IPS-20b (cell line): Measurements from ENCODE around the gene KIAA1755.
"Not testable (repeated sequence)": the region's sequence is repeated elsewhere in the genome, so short reads cannot be mapped to it uniquely, and the experiment has no call there.

Source experiments
- H3K27ac ChIP-seq: one replicate; pipeline ENCODE4 v1.5.1; 2013; ENCODE audit warnings: low read length
- H3K27me3 ChIP-seq: 2 replicates; pipeline ENCODE4 v1.6.1; 2013; ENCODE audit warnings: mild to moderate bottlenecking, low read length, inconsistent platforms; ENCODE audit not compliant: insufficient read depth
- H3K36me3 ChIP-seq: 2 replicates; pipeline ENCODE4 v1.6.1; 2013; ENCODE audit warnings: low read depth, mild to moderate bottlenecking, inconsistent platforms, low read length, moderate library complexity; ENCODE audit not compliant: insufficient read depth
- H3K4me1 ChIP-seq: 2 replicates; pipeline ENCODE4 v1.6.1; 2013; ENCODE audit warnings: mild to moderate bottlenecking, control low read depth, inconsistent platforms, low read length, moderate library complexity; ENCODE audit not compliant: insufficient read depth
- H3K4me3 ChIP-seq: 2 replicates; pipeline ENCODE4 v1.5.1; 2013; ENCODE audit warnings: mild to moderate bottlenecking, low read length, inconsistent platforms
- H3K9ac ChIP-seq: 2 replicates; pipeline ENCODE4 v1.6.1; 2013; ENCODE audit warnings: low read depth, mild to moderate bottlenecking, inconsistent platforms, low read length, moderate library complexity
- H3K9me3 ChIP-seq: 2 replicates; pipeline ENCODE4 v1.6.1; 2013; ENCODE audit warnings: mild to moderate bottlenecking, low read depth, low read length, inconsistent platforms; ENCODE audit not compliant: insufficient read depth

The KIAA1755 gene

DNA sequence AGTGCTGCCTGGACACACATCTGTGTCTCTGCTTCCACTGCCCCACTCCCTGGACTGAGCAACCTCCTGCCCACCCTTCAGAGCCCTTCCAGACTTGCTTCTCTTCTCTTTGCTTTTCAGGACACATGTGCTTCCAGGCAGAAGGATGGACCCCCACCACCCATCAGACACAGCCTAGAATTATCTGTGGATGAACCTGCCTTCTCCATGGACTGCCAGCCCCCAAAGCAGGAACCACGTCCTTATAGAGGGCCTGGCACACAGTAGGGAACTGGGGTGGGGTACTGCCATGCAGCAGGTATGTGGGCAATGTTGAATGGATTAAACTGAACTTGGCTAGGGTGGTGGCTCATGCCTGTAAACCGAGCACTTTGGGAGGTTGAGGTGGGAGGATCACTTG lies 3.6 kb downstream of the KIAA1755 start:
- Histone ChIP-seq H3K4me1 (peaks cover 7% of the 10 kb centered on the region; the same call in 1 of the 2 replicates), H3K36me3 (no peaks in the 10 kb centered on the region), H3K4me3 (no peak overlapping the region), H3K9me3 (no peaks in the 10 kb centered on the region), H3K27me3 (peaks cover 29% of the 10 kb centered on the region), H3K27ac (no peak overlapping the region), H3K9ac (no peak overlapping the region)

- Histone ChIP-seq H3K9ac (no peak overlapping the region), H3K27me3 (peaks cover 23% of the 10 kb centered on the region), H3K27ac (no peak overlapping the region), H3K4me3 (no peak overlapping the region), H3K9me3 (no peaks in the 10 kb centered on the region), H3K4me1 (peaks cover 7% of the 10 kb centered on the region; the same call in 1 of the 2 replicates), H3K36me3 (no peaks in the 10 kb centered on the region)
These were observed 4.5 kb downstream of the KIAA1755 start for GRCh38 chr20:38256021-38256420.

GRCh38 chr20:38255393-38255792 lies 5.1 kb downstream of the KIAA1755 start:
- Histone ChIP-seq H3K36me3 (no peaks in the 10 kb centered on the region), H3K9ac (no peak overlapping the region), H3K4me1 (peaks cover 7% of the 10 kb centered on the region; the same call in 1 of the 2 replicates), H3K9me3 (no peaks in the 10 kb centered on the region), H3K4me3 (no peak overlapping the region), H3K27me3 (peaks cover 19% of the 10 kb centered on the region), H3K27ac (no peak overlapping the region)

GRCh38 chr20:38254621-38255020 lies 5.9 kb downstream of the KIAA1755 start:
- not testable (repeated sequence) for H3K9ac ChIP-seq, H3K4me3 ChIP-seq, H3K36me3 ChIP-seq, H3K4me1 ChIP-seq, H3K9me3 ChIP-seq, H3K27ac ChIP-seq
- peaks cover 11% of the 10 kb centered on the region for H3K27me3 ChIP-seq

- H3K27me3 ChIP-seq = peaks cover under 1% of the 10 kb centered on the region
- H3K27ac ChIP-seq = no peak overlapping the region
- H3K9me3 ChIP-seq = no peaks in the 10 kb centered on the region
- no peak overlapping the region for H3K4me3 ChIP-seq
- peaks cover 4% of the 10 kb centered on the region; the same call in 1 of the 2 replicates for H3K4me1 ChIP-seq
- no peaks in the 10 kb centered on the region for H3K36me3 ChIP-seq
- H3K9ac ChIP-seq = no peak overlapping the region
These were observed 7.0 kb downstream of the KIAA1755 start for GRCh38 chr20:38253571-38253970.

DNA sequence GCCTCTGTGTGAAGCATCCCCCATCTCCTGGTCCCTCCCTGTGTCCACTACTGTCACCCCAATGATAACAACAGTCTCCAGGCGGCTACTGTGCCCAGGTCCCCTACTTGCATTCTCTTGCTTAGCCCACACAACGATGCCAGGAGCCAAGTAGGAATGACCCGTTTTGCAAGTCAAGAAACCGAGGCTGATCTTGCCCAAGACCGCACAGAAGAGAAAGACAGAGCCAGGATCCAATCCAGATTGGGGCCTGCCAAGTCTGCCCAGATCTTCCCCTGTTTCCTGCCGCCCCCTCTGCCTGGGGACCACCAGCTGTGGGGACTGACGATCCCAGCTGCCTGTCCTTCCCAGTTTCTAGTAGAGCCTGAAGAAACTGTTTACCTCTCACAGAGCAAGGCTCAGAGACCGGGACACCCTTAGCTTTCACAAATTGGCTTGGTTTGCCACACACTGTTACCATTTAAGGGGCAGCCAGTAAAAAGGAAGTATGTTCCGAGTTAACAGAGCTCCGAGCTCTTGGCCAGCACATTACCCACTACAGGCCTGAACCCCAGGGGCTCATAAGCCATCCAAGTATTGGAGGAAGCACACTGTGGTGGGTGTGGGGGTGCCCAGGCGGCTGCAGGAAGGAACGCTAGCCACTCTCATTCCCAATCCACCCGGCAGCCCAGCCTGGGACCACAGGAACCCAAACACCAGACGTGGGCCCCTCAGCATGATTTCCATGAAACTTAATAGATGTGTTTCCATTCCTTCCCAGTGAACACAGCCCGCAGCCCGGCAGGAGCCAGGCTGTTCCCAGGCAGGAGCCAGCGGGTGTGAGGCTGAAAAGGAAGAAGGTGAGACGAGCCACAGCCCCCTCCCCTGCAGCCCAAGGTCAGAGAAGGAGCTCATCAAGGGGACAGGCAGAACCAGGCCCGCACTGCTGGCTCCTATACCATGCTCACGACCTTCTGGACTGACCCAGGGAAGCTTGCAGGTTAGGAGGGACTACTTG lies 7.9 kb downstream of the KIAA1755 start:
- H3K9me3 ChIP-seq = no peaks in the 10 kb centered on the region
- H3K4me1 ChIP-seq = peaks cover 4% of the 10 kb centered on the region; the same call in 1 of the 2 replicates
- no peak overlapping the region for H3K9ac ChIP-seq
- H3K4me3 ChIP-seq = no peak overlapping the region
- no peaks in the 10 kb centered on the region for H3K27me3 ChIP-seq
- H3K36me3 ChIP-seq = no peaks in the 10 kb centered on the region
- no peak overlapping the region for H3K27ac ChIP-seq

DNA sequence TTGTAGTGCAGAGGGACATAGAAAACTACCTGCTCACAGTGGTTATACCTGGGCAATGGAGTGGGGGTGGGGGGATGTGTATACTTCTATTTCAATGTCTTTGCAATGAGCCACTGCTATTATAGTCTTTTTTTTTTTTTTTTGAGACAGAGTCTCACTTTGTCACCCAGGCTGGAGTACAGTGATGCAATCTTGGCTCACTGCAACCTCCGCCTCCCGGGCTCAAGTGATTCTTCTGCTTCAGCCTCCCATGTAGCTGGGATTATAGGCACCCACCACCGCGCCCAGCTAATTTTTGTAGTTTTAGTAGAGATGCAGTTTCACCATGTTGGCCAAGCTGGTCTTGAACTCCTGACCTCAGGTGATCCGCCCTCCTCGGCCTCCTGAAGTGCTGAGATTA lies 9.1 kb downstream of the KIAA1755 start:
- not testable (repeated sequence) for H3K9me3 ChIP-seq, H3K9ac ChIP-seq, H3K4me1 ChIP-seq, H3K4me3 ChIP-seq, H3K27me3 ChIP-seq, H3K27ac ChIP-seq, H3K36me3 ChIP-seq

GRCh38 chr20:38250609-38251008 lies 9.9 kb downstream of the KIAA1755 start:
- H3K9me3 ChIP-seq = no peaks in the 10 kb centered on the region
- no peaks in the 10 kb centered on the region for H3K27me3 ChIP-seq
- H3K4me1 ChIP-seq = peaks cover 4% of the 10 kb centered on the region; the same call in 1 of the 2 replicates
- H3K27ac ChIP-seq = no peak overlapping the region
- H3K4me3 ChIP-seq = no peak overlapping the region
- H3K36me3 ChIP-seq = no peaks in the 10 kb centered on the region
- H3K9ac ChIP-seq = no peak overlapping the region

GRCh38 chr20:38249536-38250310 lies 10.8 kb downstream of the KIAA1755 start:
- H3K9ac ChIP-seq = no peak overlapping the region
- no peaks in the 10 kb centered on the region for H3K36me3 ChIP-seq
- H3K27me3 ChIP-seq = no peaks in the 10 kb centered on the region
- H3K9me3 ChIP-seq = no peaks in the 10 kb centered on the region
- no peak overlapping the region for H3K27ac ChIP-seq
- H3K4me1 ChIP-seq = peaks cover 4% of the 10 kb centered on the region; the same call in 1 of the 2 replicates
- H3K4me3 ChIP-seq = no peak overlapping the region

DNA sequence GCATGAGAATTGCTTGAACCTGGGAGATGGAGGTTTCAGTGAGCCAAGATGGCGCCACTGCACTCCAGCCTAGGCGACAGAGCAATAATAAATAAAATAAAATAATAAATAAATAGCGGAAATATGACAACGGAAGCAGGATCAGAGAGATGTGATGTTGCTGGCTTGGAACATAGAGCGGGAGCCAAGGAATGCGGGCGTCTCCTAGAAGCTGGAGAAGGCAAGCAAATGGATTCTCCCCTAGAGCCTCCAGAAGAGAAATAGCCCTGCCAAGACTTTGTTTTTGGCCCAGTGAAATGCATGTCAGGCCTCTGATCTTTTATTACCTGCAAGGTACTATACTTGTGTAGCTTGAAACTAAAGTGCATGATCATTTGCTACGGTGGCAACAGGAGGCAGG lies 12.4 kb downstream of the KIAA1755 start:
- no peak overlapping the region for H3K4me3 ChIP-seq
- H3K4me1 ChIP-seq = peaks cover 4% of the 10 kb centered on the region; the same call in 1 of the 2 replicates
- H3K9me3 ChIP-seq = peaks cover 10% of the 10 kb centered on the region; the same call in 1 of the 2 replicates
- no peaks in the 10 kb centered on the region for H3K27me3 ChIP-seq
- no peaks in the 10 kb centered on the region for H3K36me3 ChIP-seq
- no peak overlapping the region for H3K27ac ChIP-seq
- H3K9ac ChIP-seq = no peak overlapping the region

- not testable (repeated sequence) for H3K27me3 ChIP-seq, H3K4me3 ChIP-seq, H3K27ac ChIP-seq, H3K9ac ChIP-seq, H3K4me1 ChIP-seq, H3K36me3 ChIP-seq
- peaks cover 12% of the 10 kb centered on the region for H3K9me3 ChIP-seq
These were observed 12.8 kb downstream of the KIAA1755 start for GRCh38 chr20:38247725-38248124.
